K562 (cell line): ENCODE measurements around the gene PITX2. TPM values are rescaled to one million over a fixed set of nuclear protein-coding genes. Genes with fewer than 3 reads are reported as not detected.

Experiments used
- ATAC-seq: fragments of 200-7000 bp; cut with Tn5 transposase; 3 replicates; pipeline ENCODE4 v1.9.1; 2020; ENCODE audit warnings: moderate library complexity
- BruUV-seq: library from RNA; stranded (reverse); fragments of 400-500 nt; replicated peaks from 2 replicates; lab custom pipeline; 2021; lab: Mats Ljungman, UMichigan
- CTCF ChIA-PET: fragments of 300-600 bp; formaldehyde crosslinking; extraction: SDS; loops from one replicate; lab custom pipeline; 2021; ENCODE audit warnings: low intra/inter-chr PET ratio; lab: Yijun Ruan, JAX
- POLR2A ChIA-PET: fragments of 300-600, 350-650 bp; sonication (Branson Sonifier 250); formaldehyde crosslinking; extraction: SDS; loops from one replicate; lab custom pipeline; 2021; ENCODE audit warnings: antibody characterized with exemption, inconsistent platforms; lab: Yijun Ruan, JAX
- DNase-seq, 4 experiments: peaks; one replicate each; pipeline versions ENCODE4 v3.0.0 to v3.0.0-alpha.2; 2011 to 2018; ENCODE audit warnings: low spot score in 3 of 4, mixed read lengths in 3 of 4; ENCODE audit errors: extremely low read depth in 1 of 4
- FAIRE-seq: peaks from 2 replicates; lab custom pipeline; 2011; peaks lifted over from hg19 to GRCh38; lab: Jason Lieb, UNC
- H2AFZ ChIP-seq: 2 replicates; pipeline ENCODE4 v1.6.0; 2011; ENCODE audit warnings: low read depth, low read length, control low read depth, inconsistent platforms
- H3K27ac ChIP-seq: fragments of 200-600 bp; 3 replicates; pipeline ENCODE4 v1.8.0; 2011; ENCODE audit warnings: low read depth, mild to moderate bottlenecking, control low read depth, inconsistent platforms, low read length, moderate library complexity, mixed read lengths; ENCODE audit errors: extremely low read depth
- H3K27me3 ChIP-seq, 2 experiments: fragments of 300-600 bp in 1 of 2; 2 replicates in 1 of 2; 3 replicates in 1 of 2; pipeline versions ENCODE4 v1.6.0 to v1.8.0; 2011; ENCODE audit warnings: inconsistent platforms in 2 of 2, low read length in 2 of 2, mild to moderate bottlenecking in 1 of 2, mixed read lengths in 1 of 2, moderate library complexity in 1 of 2; ENCODE audit not compliant: control insufficient read depth in 2 of 2, insufficient read depth in 2 of 2
- H3K36me3 ChIP-seq: fragments of 300-600 bp; 3 replicates; pipeline ENCODE4 v1.8.0; 2011; ENCODE audit warnings: mild to moderate bottlenecking, low read length, inconsistent platforms; ENCODE audit not compliant: control insufficient read depth, insufficient read depth
- H3K4me1 ChIP-seq, 2 experiments: fragments of 200-600 bp in 1 of 2; replicated peaks in 1 of 2; 2 replicates in 1 of 2; 3 replicates in 1 of 2; pipeline versions ENCODE4 v1.5.1 to v1.8.0; 2011; ENCODE audit warnings: inconsistent platforms in 2 of 2, low read length in 2 of 2, mild to moderate bottlenecking in 1 of 2, mixed read lengths in 1 of 2, moderate library complexity in 1 of 2; ENCODE audit not compliant: control insufficient read depth in 2 of 2, insufficient read depth in 2 of 2
- H3K4me2 ChIP-seq: 2 replicates; pipeline ENCODE4 v1.6.1; 2011; ENCODE audit warnings: low read length, control low read depth, inconsistent platforms, mixed read lengths; ENCODE audit not compliant: insufficient read depth
- H3K4me3 ChIP-seq: fragments of 200-600 bp; sonication (generic), shearing (Covaris generic); 2 replicates; pipeline ENCODE4 v1.5.1; 2016; ENCODE audit warnings: control low read depth, inconsistent platforms
- H3K79me2 ChIP-seq: fragments of 200-600 bp; 3 replicates; pipeline ENCODE4 v1.8.0; 2011; ENCODE audit warnings: low read length, inconsistent platforms; ENCODE audit not compliant: control insufficient read depth, insufficient read depth
- H3K9ac ChIP-seq, 2 experiments: 2 replicates each; pipeline versions ENCODE4 v1.6.0 to v1.6.1; 2011; ENCODE audit warnings: low read depth in 2 of 2, low read length in 2 of 2, control low read depth in 1 of 2, inconsistent platforms in 1 of 2, mild to moderate bottlenecking in 1 of 2, mixed read lengths in 1 of 2; ENCODE audit not compliant: insufficient read depth in 1 of 2
- H3K9me1 ChIP-seq: one replicate; pipeline ENCODE4 v1.6.0; 2011; ENCODE audit warnings: inconsistent platforms, mild to moderate bottlenecking, low read length, moderate library complexity; ENCODE audit not compliant: control insufficient read depth, insufficient read depth
- H3K9me3 ChIP-seq: replicated peaks from 2 replicates; pipeline ENCODE4 v1.5.1; 2011; ENCODE audit warnings: low read depth, low read length, inconsistent platforms; ENCODE audit not compliant: control insufficient read depth, insufficient read depth
- H4K20me1 ChIP-seq: replicated peaks from 2 replicates; pipeline ENCODE4 v1.6.1; 2011; ENCODE audit warnings: low read length, inconsistent platforms, mixed read lengths; ENCODE audit not compliant: control insufficient read depth, insufficient read depth
- ATF7 ChIP-seq: fragments of 450-650 bp; IDR thresholded peaks from 2 replicates; pipeline ENCODE4 v1.7.1; 2014; ENCODE audit warnings: mild to moderate bottlenecking, moderate library complexity
- BRD4 ChIP-seq: fragments of 200-600 bp; sonication (generic); IDR thresholded peaks from 2 replicates; pipeline ENCODE4 v1.6.1; 2017; ENCODE audit warnings: inconsistent platforms
- CEBPB ChIP-seq: fragments of 450-650 bp; IDR thresholded peaks from 2 replicates; pipeline ENCODE4 v1.6.1; 2016; ENCODE audit warnings: missing genetic modification characterization, missing compliant biosample characterization
- CXXC5 ChIP-seq: fragments of 250-450 bp; sonication (Bioruptor Pico); IDR thresholded peaks from 2 replicates; pipeline ENCODE4 v1.8.0; 2022; ENCODE audit warnings: inconsistent platforms, mild to moderate bottlenecking, moderate library complexity
- DIDO1 ChIP-seq: fragments of 450-650 bp; IDR thresholded peaks from 2 replicates; pipeline ENCODE4 v1.6.1; 2016; ENCODE audit warnings: low read depth, missing biosample characterization, missing genetic modification characterization
- ELF4 ChIP-seq: fragments of 450-650 bp; formaldehyde crosslinking; IDR thresholded peaks from 2 replicates; pipeline ENCODE4 v1.4.0; 2022; ENCODE audit warnings: missing genetic modification characterization
- EP300 ChIP-seq: IDR thresholded peaks from 2 replicates; pipeline ENCODE4 v1.6.1; 2012; ENCODE audit warnings: low read length, improper control_type of control experiment
- GATAD2B ChIP-seq: fragments of 450-650 bp; IDR thresholded peaks from 2 replicates; pipeline ENCODE4 v1.6.1; 2017; ENCODE audit warnings: mild to moderate bottlenecking, borderline replicate concordance
- HNRNPK ChIP-seq: fragments of 200-400 bp; formaldehyde crosslinking; IDR thresholded peaks from one replicate; pipeline ENCODE4 v1.6.1; 2018; ENCODE audit warnings: mild to moderate bottlenecking, low read depth, low read length; ENCODE audit not compliant: poor library complexity, severe bottlenecking
- KDM1A ChIP-seq, 2 experiments: fragments of 450-650 bp; IDR thresholded peaks; 2 replicates each; pipeline ENCODE4 v1.6.1; 2016; ENCODE audit warnings: mild to moderate bottlenecking in 2 of 2
- NKRF ChIP-seq: fragments of 450-650 bp; IDR thresholded peaks from 2 replicates; pipeline ENCODE4 v1.6.1; 2016; ENCODE audit warnings: borderline replicate concordance
- REST ChIP-seq, 2 experiments: fragments of 450-650 bp; formaldehyde crosslinking in 1 of 2; IDR thresholded peaks; 2 replicates each; pipeline versions ENCODE4 v1.4.0 to v1.6.1; 2014 to 2020; ENCODE audit warnings: mild to moderate bottlenecking in 2 of 2, borderline replicate concordance in 1 of 2, low read depth in 1 of 2
- ZNF184 ChIP-seq: sonication (generic); formaldehyde crosslinking; IDR thresholded peaks from 2 replicates; pipeline ENCODE4 v1.5.0; 2020; ENCODE audit warnings: missing genetic modification reagents
- ZNF23 ChIP-seq: fragments of 250-450 bp; sonication (Bioruptor Pico); IDR thresholded peaks from 2 replicates; pipeline ENCODE4 v1.4.0; 2020; ENCODE audit warnings: mild to moderate bottlenecking
- ZNF695 ChIP-seq: fragments of 450-650 bp; formaldehyde crosslinking; IDR thresholded peaks from 2 replicates; pipeline ENCODE4 v1.4.0; 2020; ENCODE audit warnings: mild to moderate bottlenecking, moderate library complexity
- WGBS: fragments of 100-300 bp; shearing (Covaris generic); methylation state at CpG from one replicate; pipeline ENCODE4 v1.1.6; 2016; ENCODE audit warnings: low coverage, mixed read lengths; ENCODE audit not compliant: insufficient coverage; ENCODE audit errors: missing lambda C conversion rate; 5-methylcytosine and 5-hydroxymethylcytosine counted together
- in situ Hi-C: fragments of 300-500 bp; cut with MboI; formaldehyde crosslinking; loops from 4 replicates; pipeline ENCODE4 v1.15.0; 2018; ENCODE audit warnings: inconsistent platforms, mixed read lengths
- intact Hi-C: fragments of 100-400 bp; cut with micrococcal nuclease; formaldehyde crosslinking; loops from 2 replicates; pipeline ENCODE4 v1.14.2; 2022
- polyA plus RNA-seq, 8 experiments: library from polyadenylated mRNA; depleted of rRNA in 4 of 8; stranded (reverse) in 5 of 8; unstranded in 3 of 8; fragments of >200 nt; fragmentation: Nextera tagmentation in 2 of 8; fragmentation: Illumina TruSeq in 1 of 8; extraction: Ambion mirVana in 2 of 8; extraction: Trizol in 1 of 8; gene quantifications; 2 replicates each; pipeline versions ENCODE4 v1.2.1 to v1.2.3, GENCODE V29; 2011 to 2014; ENCODE audit warnings: inconsistent platforms in 1 of 8, missing spikeins in 1 of 8
- total RNA-seq, 7 experiments: library from RNA; depleted of rRNA in 6 of 7; stranded (reverse); fragments of >200 nt in 6 of 7; fragmentation: Illumina TruSeq in 2 of 7; extraction: Trizol in 2 of 7; gene quantifications; 2 replicates each; pipeline versions ENCODE4 v1.2.1 to v1.2.3, GENCODE V29; 2011 to 2021; ENCODE audit warnings: low replicate concordance in 1 of 7

The PITX2 gene
- total and polyA plus RNA-seq, 9 of the 15 experiments (the other 6 are each of a cell fraction or from before 2014, with no cell fraction given), result 0.08 TPM; not detected in 8

- intact Hi-C loops (no loop called here), in situ Hi-C loops (no loop called here)
- Histone ChIP-seq H3K9me3 (no peaks in the 10 kb centered on the region), H3K79me2 (no peaks in the 10 kb centered on the region), H2AFZ (no peak overlapping the region), H3K36me3 (no peaks in the 10 kb centered on the region), H3K9ac (no peak overlapping the region), H3K9me1 (no peaks in the 10 kb centered on the region), H3K27me3 (peaks cover 60 to 66% of the 10 kb centered on the region in 2 experiments), H3K4me3 (no peak overlapping the region), H4K20me1 (no peaks in the 10 kb centered on the region), H3K4me1 (peaks cover 0 to 12% of the 10 kb centered on the region in 2 experiments; a peak in 2 of 5 replicates), H3K27ac (no peak overlapping the region), H3K4me2 (no peak overlapping the region)
- WGBS, result 0% methylated on average over 2 of the region's 3 CpGs
- ChIA-PET POLR2A (no interaction called here), CTCF (interaction anchor here (0.6 kb wide), 1 partner anchor 1037 kb away, joined by 3 read pairs; no protein-coding TSS in a partner anchor)
- no TSS peak for BruUV-seq
- ATAC-seq, result no peak
- no peak for FAIRE-seq
- no peak for DNase-seq
- no peak for TF ChIP-seq CXXC5 (CRISPR knock-in tag)
- TF ChIP-seq GATAD2B, result no peak
- TF ChIP-seq HNRNPK, result no peak
- TF ChIP-seq ZNF184 (CRISPR knock-in tag), result no peak
- no peak for TF ChIP-seq ATF7
- TF ChIP-seq DIDO1 (tag), result no peak
- TF ChIP-seq CEBPB (tag), result no peak
- TF ChIP-seq BRD4, result no peak
- TF ChIP-seq NKRF, result no peak
- TF ChIP-seq ZNF23 (CRISPR knock-in tag), result no peak
- no peak for TF ChIP-seq KDM1A (IDR thresholded peaks at IDR 0.05)
- no peak for TF ChIP-seq ELF4 (CRISPR knock-in tag)
- no peak for TF ChIP-seq ZNF695 (CRISPR knock-in tag)
- no peak for TF ChIP-seq EP300
- TF ChIP-seq REST (IDR thresholded peaks at IDR 0.05; ENCODE audit: borderline replicate concordance), result no peak
- TF ChIP-seq REST (CRISPR knock-in tag; IDR thresholded peaks at IDR 0.05; ENCODE audit: low read depth), result no peak
These were observed 9.1 kb downstream of the PITX2 start for GRCh38 chr4:110613745-110614144.
